Esophagus muscularis mucosa (tissue), 4 donors: Measurements from ENCODE around the gene MRTFA.

Source experiments
- EP300 ChIP-seq: sonication (generic); formaldehyde crosslinking; IDR thresholded peaks from one replicate; pipeline ENCODE4 v1.6.1; 2017; ENCODE audit warnings: antibody characterized with exemption
- POLR2A ChIP-seq: fragments of 450-650 bp; IDR thresholded peaks from one replicate; pipeline ENCODE4 v1.6.1; 2017; ENCODE audit warnings: antibody characterized with exemption, moderate library complexity, mild to moderate bottlenecking, low read depth
- POLR2AphosphoS5 ChIP-seq, 2 donors: sonication (generic); formaldehyde crosslinking; IDR thresholded peaks; one replicate each; pipeline ENCODE4 v1.6.1; 2017; ENCODE audit warnings: antibody characterized with exemption in 2 of 2
- TF ChIP-seq, protein P1 (sequence below), 3 experiments: fragments of 200-600 bp in 2 of 3; fragments of 450-650 bp in 1 of 3; sonication (generic) in 2 of 3; IDR thresholded peaks; one replicate each; pipeline ENCODE4 v1.5.1; 2017 to 2019; ENCODE audit warnings: antibody characterized with exemption in 3 of 3, mild to moderate bottlenecking in 2 of 3, moderate library complexity in 1 of 3

GRCh38 chr22:40417041-40417440 lies 219.5 kb downstream of the MRTFA start:
- TF ChIP-seq, protein P1, sequence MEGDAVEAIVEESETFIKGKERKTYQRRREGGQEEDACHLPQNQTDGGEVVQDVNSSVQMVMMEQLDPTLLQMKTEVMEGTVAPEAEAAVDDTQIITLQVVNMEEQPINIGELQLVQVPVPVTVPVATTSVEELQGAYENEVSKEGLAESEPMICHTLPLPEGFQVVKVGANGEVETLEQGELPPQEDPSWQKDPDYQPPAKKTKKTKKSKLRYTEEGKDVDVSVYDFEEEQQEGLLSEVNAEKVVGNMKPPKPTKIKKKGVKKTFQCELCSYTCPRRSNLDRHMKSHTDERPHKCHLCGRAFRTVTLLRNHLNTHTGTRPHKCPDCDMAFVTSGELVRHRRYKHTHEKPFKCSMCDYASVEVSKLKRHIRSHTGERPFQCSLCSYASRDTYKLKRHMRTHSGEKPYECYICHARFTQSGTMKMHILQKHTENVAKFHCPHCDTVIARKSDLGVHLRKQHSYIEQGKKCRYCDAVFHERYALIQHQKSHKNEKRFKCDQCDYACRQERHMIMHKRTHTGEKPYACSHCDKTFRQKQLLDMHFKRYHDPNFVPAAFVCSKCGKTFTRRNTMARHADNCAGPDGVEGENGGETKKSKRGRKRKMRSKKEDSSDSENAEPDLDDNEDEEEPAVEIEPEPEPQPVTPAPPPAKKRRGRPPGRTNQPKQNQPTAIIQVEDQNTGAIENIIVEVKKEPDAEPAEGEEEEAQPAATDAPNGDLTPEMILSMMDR (IDR thresholded peaks at IDR 0.05) = no peak
- no peak for TF ChIP-seq POLR2A
- TF ChIP-seq POLR2AphosphoS5 (IDR thresholded peaks at IDR 0.05) = no peak
- TF ChIP-seq EP300 = no peak
